ENCODE results near the gene WDR27.
"Not testable (repeated sequence)": the region's sequence is repeated elsewhere in the genome, so short reads cannot be mapped to it uniquely, and the experiment has no call there.

The WDR27 gene

DNA sequence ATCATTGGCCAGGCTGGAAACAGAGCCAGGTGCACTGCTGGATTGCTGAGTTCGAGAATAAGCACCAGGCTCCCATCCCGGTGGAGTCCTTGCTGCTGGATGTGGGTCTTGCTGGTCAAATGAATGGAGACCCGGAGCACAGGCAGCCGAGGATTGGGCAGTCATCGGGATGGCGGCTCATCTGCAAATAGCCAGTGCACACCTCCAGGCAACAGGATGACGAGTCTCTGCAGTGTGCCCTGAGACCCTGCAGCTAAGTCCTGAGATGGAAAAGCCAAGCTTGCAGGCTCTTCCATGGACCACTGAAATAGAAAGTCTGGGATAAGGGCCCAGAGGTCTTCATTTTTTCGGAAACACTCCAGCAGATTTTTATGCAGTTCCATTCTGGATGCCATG lies 143.5 kb downstream of the WDR27 start:
- no peak for DNase-seq

DNA sequence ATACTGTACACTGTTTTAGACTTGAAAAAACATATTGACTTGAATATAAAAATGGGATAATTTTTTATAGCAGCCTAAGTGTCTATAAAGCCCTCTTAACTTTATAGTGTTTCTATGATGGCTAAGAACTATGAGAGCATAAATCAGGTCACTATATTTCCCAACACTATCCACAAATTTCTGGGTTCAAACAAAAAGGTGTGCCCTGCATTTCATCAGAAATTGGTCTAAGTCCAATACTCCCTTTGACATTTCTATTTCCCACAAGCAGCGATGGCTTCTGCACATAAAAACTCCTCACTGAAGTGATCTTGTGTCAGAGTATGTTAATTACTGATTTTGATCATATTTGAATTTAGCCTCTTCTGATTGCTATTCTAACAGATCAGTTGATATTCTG lies 143.9 kb downstream of the WDR27 start:
- no peak for DNase-seq

DNA sequence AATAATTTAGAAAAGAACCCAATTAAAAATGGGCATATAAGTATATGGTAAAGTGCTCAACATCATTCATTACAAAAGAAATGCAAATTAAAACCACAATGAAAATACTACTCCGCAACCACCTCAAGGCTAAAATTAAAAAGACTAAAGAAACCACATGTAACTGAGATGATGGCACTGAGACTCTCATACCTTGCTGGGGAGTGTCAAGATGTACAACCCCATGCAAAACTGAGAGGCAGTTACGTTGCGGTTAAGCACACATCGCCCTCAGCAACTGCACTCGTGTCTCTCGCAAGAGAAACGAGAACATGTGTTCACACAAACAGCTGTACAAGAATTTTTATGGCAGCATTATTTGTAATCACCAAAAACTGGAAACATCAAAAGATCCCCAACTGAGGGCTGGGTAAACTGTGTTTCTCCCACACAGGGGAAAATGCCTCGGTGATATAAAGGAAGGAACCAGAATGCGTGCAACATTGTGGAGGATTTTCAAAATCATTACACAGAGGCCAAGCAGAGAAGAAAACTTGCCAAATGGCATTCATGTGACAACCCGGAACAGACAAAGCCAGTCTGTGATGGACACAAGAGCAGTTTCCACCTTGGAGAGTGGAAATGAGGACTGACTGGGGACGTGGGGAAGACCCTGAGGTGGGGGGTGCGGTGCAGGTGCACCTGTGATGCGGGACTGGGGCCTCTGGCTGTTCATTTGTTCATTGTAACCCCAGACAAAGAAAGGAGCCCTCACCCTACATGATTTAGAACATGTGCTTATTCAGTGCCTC lies 144.9 kb downstream of the WDR27 start:
- peak; percentile 68 for DNase-seq

DNA sequence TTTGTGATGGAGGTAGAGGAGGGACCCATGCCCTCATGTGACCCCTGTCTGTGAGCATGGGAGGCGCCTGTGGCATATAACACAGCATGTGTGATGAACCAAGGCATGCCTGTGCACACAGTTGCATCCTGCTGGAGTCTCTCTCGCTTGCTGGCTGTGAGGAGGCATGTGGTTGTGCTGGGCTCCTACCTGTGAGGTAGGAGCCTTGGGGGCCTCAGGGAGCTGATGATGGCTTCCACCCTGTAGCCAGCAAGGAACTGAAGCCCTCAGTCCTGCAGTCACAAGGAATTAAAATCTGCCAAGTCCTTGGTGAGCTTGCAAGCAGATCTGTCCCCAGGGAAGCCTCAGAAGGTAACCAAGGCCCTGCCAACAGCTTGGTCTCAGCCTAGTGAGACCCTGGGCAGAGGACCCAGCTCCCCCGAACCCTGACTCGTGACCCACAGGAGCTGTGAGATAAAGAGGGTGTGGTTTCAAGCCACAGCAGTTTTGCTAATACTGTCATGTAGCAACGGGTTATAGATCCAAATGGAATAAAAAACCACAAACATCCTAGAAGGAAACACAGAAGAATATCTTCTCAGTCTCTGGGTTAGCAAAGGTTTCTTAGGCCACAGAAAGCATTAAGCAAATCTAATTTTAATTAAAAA lies 145.7 kb downstream of the WDR27 start:
- DNase-seq = no peak

DNA sequence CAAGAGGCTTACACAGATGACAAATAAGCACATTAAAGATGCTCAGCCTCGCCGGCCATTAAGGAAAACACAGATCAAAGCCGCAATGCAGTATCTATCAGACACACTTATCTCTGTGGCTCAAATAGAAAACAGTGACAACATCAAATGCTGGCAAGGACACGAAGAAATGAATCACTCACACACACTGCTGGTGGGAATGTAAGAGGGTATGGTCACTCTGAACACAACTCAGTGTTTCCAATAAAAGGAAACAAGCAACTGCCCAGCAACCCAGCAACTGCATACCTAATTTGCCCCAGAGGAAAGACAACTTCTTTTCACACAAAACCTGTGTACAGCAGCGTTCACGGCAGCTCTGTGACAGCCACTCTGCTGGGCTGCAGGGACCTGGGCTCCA lies 155.8 kb downstream of the WDR27 start:
- no peak for DNase-seq

DNA sequence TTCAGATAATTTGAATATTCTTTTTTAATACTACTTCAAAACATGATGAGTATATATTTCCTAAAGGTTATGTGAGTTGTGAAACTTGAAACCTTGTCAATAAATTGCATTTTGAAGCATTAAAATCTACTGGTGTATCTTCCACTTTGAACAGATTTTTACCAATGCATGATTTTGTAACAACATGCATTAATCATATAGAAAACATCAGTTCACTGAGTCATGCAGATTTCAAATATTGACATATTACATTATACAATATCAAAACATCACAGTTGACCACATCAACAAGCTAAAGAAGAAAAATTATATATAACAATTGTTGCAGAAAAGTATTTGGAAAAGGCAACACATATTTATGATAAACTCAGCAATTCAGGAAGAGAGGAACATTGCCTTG lies 158.1 kb downstream of the WDR27 start:
- no peak for DNase-seq

DNA sequence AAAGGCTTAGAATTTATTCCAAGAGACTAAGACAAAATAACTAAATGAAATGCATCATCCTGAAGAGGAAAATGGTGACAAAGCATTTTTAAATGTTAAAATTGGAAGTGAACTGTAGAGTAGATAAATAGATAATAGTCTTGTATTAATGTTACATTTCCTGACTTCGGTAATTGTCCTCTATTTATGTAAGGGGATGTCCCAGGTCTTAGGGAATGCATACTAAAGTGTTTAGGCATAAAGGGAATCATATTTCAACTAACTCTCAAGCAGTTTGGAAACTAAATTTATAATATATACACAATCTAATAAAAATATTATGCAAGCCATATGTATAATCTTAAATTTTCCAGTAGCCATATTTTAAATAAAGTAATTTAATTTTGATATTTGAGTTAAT lies 159.3 kb downstream of the WDR27 start:
- DNase-seq = no peak

DNA sequence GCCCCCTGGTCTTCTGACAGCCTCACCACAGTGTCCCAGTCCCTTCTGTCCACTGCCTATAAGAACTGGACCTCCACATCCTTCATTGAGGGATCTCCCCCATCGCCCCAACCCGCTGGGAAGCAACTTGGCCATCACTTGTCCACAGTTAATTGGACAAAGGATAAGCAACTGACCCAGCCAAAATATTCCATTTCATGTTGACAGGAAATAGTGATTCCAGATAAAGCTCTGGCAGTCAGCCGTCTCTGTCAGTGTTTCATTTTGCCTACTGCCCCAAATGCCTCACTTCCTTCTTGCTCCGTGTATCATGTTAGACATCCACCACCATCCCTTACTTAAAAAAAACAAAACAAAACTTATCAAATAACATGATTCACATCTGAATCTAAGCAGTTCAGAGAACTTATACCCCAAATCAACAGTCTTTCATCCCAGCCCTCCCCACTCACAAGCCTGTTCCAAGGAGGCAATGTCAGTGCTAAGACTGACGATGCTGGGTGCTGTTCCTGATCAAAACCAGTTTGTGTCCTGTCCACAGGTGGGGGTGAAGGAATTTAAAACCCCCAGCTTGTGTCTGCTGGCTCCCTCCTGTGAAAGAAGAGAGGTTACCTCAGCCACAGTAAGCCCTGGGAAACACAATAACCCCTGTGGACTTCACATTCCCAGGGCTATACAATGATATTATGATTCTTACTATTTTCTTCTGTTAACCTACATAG lies 162.5 kb downstream of the WDR27 start:
- no peak for DNase-seq

DNA sequence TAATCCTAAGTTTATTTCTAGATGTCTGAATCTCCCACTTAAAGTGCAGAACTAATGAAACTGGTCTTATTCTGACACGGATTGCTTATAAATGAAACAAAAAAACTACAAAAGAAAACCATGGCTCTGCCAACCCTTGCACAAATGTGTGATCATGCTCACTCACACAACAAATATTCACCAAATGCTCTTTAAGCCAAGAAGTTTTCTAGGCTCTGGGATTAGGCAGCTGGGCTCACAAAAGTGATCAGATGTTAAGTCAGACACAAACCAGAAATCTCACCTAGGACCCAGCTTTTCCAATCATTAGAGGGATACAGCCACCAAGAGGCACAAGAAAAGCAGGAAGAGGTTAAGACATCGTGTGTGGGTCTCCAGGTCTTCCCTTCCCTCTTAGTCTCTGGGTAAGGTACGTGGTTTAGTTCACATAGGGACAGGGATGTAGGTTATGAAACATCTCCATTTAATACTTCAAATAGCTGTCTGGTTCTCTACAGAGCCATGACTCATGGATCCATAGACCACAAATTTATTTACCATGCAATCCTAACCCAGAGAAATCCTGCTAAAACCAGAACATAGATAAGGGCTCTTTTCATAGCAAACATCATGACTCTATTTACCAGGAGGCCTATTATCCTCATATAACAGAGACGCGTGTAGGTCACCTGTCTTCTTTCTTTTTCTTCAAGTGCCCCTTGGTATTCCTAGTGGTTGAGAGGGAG lies 165.2 kb downstream of the WDR27 start:
- DNase-seq = no peak

DNA sequence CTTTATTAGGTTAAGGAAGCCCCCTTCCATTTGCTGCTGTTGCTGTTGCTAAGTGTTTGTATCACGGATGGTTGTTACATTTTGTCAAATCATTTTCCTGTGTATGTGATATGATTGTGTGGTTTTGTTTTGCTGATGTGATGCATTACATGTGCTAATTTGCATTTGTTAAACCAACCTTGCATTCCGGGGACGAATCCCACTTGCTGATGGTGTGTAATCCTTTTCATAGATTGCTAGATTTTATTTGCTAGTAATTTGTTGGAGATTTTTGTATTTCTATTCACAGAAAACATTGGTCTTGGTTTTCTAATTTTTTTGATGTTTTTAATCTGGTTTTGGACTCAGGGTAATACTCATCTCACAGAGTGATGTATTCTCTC lies 167.8 kb downstream of the WDR27 start:
- no peak for DNase-seq

DNA sequence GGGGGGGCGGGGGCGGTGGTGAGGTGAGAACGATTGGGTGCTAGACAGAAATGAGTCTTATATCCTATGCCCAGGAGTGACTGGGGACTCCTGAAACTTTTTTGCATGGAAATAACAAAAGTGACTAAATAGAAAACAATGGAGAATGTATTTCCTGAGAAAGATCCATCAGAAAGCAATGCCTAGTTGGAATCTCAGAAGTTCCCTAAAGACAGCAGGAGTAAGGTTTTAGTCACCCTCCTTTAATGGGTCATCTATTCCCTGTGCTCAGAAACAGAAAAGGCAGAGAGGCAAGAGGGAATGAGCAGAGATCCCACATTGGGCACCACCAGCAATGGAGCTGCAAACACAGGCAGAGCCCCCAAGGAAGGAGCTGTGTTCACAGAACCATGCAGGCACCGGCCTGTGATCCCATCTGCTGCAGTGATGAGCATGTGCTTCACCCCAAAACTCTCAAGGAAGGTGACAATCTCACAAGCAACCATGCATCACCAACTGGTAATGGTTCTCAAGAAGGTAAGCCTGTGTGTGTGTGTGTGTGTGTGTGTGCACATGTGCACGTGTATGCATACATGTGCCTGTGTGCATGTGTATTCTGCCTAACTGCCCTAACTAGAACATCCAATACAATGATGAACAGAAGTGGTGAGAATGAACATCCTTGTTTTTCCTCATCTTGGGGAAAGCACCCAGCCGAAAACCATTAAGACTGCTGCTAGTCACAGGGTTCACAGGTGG lies 168.4 kb downstream of the WDR27 start:
- no peak for DNase-seq

DNA sequence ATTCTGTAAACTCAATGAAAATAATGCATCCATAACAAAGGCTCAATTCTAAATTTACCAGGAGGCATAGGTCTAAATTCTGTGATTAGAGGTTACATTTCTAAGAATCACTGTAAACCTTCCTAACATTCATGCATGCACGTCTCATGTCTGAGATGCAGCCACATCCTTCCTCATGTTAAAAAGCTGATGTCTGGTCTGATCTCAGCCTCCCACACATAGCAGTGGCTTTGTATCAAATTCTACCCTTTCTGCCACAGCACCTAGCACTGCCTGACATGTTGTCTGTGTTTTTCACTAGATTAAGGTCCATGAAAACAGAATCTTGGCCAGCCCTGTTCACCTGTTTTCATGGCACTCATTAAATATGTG lies 171.1 kb downstream of the WDR27 start:
- DNase-seq = no peak

DNA sequence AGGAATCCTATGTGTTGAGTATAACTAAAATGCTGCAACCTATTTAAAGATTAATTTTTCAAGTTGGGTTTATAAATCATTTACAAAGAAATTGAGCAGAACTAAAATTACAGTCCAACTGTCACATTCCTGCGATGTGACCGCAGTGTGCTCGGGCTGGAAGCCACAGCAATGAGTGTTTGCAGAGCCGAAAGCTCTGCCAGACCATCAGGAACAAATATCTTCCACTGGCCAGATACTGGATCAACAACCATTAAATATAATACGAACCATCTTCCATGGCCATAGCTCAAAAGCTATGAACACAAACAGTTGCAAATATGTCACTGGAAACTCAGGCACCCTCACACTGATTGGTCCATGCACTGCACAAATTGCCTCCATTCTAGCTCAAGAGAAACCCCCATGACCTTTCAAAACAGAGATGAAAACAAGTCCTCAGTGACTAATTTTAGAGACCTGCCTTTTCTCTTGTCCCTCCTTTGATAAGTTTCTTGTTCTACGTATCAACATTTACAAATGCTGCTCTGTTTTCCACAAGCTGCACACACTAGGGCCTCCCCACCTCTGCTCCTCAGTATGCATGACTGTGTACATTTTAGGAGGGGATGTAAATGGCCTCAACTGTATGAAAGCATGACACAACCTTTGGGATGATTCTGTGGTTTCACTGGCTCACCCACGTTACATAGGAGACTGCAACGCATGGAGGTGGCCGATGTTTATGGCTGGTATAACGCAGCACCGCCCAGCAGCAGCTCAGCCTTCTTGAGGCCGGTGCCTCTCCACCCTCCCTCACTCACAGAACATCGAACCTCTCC lies 171.7 kb downstream of the WDR27 start:
- DNase-seq = no peak

DNA sequence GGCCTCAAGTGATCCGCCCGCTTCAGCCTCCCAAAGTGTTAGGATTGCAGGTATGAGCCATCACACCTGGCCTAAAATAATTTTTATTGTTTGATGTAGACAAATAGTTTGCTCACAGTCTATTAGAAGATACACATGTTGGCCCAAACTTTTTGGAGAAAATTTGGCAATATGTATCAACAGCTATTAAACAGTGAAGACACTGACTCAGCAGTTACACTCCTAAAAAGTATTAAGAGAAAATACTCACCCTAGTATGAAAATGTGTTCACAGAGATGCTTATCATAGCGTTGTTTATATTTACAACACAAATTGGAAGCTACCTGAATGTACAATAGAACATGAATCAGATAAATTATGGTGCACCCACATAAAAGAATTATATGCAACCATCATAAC lies 173.1 kb downstream of the WDR27 start:
- DNase-seq = no peak

DNA sequence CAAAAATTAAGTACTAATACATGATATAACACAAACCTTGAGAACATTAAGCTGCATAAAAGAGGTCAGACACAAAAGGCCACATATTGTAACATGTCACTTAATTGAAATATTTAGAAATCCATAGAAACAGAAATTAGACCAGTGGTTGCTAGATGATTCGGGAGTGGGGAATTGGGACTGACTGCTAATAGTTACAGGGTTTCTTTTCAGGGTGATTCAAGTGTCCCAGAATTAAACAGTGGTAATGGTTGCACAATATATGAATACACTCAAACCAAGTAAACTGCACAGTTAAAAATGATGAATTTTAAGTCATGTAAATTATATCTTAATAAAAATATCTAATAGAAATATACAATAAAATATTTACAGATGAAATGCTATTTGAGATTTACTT lies 174.5 kb downstream of the WDR27 start:
- no peak for DNase-seq

DNA sequence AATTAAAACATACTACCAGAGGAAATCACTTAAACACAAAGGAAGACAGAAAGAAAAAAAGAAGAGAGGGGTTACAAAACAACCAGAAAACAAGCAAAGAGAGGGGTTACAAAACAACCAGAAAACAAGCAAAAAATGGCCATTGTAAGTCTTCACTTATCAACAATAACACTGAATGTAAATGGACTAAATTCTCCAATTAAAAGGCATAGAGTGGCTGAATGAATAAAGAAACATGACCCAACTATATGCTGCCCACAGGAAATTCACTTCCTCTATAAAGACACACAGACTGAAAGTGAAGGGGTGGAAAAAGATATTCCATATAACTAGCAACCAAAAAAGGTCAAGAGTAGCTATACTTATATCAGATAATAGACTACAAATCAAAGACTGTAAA lies 180.0 kb downstream of the WDR27 start:
- DNase-seq = no peak

DNA sequence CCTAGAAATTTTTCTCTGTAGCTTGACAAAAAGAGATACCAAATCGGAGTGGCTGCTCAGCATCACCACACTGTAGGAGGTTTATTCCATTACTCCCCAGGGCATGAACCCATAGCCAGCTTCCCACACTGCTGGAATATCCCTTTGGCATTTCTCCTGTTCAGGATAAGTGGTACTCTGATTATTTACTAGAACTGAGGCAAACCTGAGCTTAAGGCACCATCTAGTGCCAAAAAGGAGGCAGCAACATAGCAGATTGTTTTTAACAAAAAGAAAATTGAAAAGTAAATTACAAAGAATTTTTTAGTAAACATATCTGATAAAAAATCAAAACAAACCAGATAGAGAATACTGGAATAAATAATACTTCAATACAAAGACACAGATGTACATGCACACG lies 181.7 kb downstream of the WDR27 start:
- no peak for DNase-seq

DNA sequence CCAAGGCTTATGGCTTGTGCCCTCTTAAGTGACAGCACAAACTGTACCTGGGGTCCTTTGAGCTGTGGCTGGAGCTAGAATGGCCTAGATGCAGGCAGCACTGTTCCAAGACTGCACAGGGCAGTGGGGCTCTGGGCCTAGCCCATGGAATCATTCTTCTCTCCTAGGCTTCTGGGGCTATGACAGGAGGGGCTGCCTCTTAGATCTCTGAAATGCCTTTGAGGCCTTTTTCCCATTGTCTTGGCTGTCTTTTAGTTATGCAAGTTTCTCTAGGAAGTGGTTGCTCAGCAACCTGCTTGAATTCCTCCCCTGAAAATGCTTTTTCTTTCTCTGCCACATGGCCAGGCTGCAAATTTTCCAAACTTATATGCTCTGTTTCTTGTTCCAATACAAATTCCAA lies 183.4 kb downstream of the WDR27 start:
- no peak for DNase-seq

DNA sequence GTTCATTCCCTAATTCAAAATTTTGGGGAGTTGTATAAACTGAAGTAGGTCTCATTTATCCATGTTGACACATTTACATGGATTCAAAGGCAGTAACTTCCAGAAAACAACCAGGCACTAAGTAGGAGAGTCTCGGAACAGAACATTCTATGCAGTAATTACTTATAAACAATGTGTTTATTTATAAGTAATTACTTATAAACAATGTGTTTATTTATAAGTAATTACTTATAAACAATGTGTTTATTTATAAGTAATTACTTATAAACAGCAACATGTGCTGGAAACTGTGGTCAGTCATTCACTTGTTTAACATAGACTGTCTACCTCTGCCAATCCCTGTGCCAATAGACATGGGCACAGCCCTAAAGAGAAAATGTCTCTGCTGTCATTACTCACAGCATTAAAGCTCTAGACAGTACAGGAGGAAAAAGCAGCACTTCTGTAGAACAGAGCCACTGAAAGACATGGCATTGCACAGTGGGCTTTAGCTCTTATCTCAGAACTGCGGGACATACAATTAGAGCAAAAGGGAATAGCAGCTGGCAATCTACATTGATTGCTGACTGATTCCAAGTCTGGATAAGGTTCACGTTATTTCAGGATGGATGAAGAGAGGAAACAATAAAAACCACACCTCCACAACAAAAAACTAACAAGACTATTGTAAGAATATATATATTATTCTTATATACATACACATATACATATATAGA lies 188.2 kb downstream of the WDR27 start:
- no peak for DNase-seq

DNA sequence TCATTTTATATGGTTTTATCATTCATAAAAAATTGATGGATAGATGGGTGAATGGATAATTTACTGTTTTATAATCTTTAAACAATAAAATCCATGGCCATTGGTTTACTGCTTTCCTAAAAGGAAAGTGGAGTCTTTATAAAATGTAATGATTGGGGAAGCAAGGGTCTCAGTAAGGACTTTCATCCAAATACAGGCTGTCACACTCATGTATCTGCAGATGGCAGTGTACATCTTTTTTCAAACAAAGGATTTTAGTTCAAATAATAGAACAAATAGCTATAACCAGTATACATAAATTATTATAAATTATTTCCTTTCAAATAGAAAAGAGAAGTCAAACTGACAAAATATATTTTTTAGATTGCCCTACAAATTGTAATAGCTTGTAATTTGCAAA lies 190.0 kb downstream of the WDR27 start:
- not testable (repeated sequence) for DNase-seq

DNA sequence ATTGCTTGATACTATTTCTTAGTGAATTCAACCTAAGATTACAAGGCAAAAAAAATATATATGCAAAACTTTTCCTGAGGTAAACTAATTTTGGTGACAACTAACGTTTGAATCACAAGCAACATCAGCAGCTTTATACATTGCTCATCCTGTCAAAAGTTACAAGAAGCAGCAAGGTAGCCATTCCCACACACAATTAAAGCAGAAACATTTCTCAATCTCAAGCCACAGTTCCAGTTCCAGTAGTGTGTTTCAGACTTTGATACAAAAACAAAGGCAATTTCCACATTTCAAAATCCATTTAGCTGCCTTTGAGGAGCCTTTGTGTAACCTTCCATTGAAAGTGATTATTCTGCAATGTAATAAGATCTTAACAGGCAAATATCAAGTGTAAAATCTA lies 191.0 kb downstream of the WDR27 start:
- no peak for DNase-seq

Measured in activated CD8-positive, alpha-beta memory T cell treated with anti-CD3 and anti-CD28 coated beads for 24 hours (primary cell).